ENCODE measurements around the gene AMBN.

DNA sequence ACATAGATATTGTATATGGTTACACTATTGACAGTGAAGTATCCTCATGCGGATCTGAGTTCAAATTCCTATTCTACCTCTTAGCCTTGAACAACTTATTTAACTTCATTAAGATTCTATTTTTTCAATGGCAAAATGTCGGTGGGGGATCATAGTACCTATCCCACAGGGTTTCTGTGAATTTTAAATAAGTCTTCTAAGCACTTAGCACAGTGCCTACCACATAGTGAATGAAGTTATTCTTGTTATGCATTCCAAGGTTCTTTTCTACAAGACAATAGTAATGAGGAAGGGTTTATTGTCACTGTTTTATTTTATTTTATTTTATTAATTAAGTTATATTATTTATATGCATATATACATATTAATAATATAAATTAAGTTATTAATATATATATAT, 27.7 kb downstream of the AMBN start:
- TF ChIP-seq EP300 (IDR thresholded peaks at IDR 0.05), result no peak
- TF ChIP-seq, protein P1, sequence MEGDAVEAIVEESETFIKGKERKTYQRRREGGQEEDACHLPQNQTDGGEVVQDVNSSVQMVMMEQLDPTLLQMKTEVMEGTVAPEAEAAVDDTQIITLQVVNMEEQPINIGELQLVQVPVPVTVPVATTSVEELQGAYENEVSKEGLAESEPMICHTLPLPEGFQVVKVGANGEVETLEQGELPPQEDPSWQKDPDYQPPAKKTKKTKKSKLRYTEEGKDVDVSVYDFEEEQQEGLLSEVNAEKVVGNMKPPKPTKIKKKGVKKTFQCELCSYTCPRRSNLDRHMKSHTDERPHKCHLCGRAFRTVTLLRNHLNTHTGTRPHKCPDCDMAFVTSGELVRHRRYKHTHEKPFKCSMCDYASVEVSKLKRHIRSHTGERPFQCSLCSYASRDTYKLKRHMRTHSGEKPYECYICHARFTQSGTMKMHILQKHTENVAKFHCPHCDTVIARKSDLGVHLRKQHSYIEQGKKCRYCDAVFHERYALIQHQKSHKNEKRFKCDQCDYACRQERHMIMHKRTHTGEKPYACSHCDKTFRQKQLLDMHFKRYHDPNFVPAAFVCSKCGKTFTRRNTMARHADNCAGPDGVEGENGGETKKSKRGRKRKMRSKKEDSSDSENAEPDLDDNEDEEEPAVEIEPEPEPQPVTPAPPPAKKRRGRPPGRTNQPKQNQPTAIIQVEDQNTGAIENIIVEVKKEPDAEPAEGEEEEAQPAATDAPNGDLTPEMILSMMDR (IDR thresholded peaks at IDR 0.05), result no peak
- no peak for TF ChIP-seq POLR2A (IDR thresholded peaks at IDR 0.05)
- TF ChIP-seq POLR2AphosphoS5 (IDR thresholded peaks at IDR 0.05), result no peak

All from suprapubic skin (tissue), 4 donors.